CD4-positive, alpha-beta T cell (primary cell): ENCODE results near the gene MYO1A. TPM values are rescaled to one million over a fixed set of nuclear protein-coding genes. Genes with fewer than 3 reads are reported as not detected.
"Not testable (repeated sequence)": the region's sequence is repeated elsewhere in the genome, so short reads cannot be mapped to it uniquely, and the experiment has no call there.

ENCODE experiments used
- ATAC-seq: fragments of 200-7000 bp; cut with Tn5 transposase; one replicate; pipeline ENCODE4 v1.10.0; 2022; ENCODE audit warnings: mild to moderate bottlenecking; ENCODE audit not compliant: poor library complexity
- CTCF ChIA-PET: fragments of 350-600 bp; sonication (Branson Sonifier 250); formaldehyde crosslinking; loops from one replicate; lab custom pipeline; 2021; ENCODE audit warnings: antibody characterized with exemption, inconsistent platforms; lab: Charles Lee
- POLR2A ChIA-PET: fragments of 350-600 bp; sonication (Branson Sonifier 250); formaldehyde crosslinking; loops from one replicate; lab custom pipeline; 2021; ENCODE audit warnings: antibody characterized with exemption, inconsistent platforms; lab: Charles Lee
- DNase-seq, 14 experiments: peaks; one replicate each; pipeline ENCODE4 v3.0.0-alpha.2; 2013 to 2020; ENCODE audit warnings: mixed read lengths in 2 of 14
- H3K27ac ChIP-seq, 2 donors: one replicate each; pipeline versions ENCODE4 v1.5.1 to v1.7.0; 2013; ENCODE audit warnings: low read length in 2 of 2, low read depth in 1 of 2, mild to moderate bottlenecking in 1 of 2
- H3K27me3 ChIP-seq, 2 experiments: 1 replicate in 1 of 2; 2 replicates in 1 of 2; pipeline versions ENCODE4 v1.6.1 to v1.7.0; 2013; ENCODE audit warnings: low read length in 2 of 2, control low read depth in 1 of 2, mild to moderate bottlenecking in 1 of 2, moderate library complexity in 1 of 2; ENCODE audit not compliant: insufficient read depth in 2 of 2, control insufficient read depth in 1 of 2
- H3K36me3 ChIP-seq: one replicate; pipeline ENCODE4 v1.6.1; 2013; ENCODE audit warnings: low read length, control low read depth; ENCODE audit not compliant: insufficient read depth
- H3K4me1 ChIP-seq: one replicate; pipeline ENCODE4 v1.6.1; 2013; ENCODE audit warnings: low read length, control low read depth; ENCODE audit not compliant: insufficient read depth
- H3K4me3 ChIP-seq: one replicate; pipeline ENCODE4 v1.5.1; 2013; ENCODE audit warnings: mild to moderate bottlenecking, low read length, moderate library complexity
- H3K9me3 ChIP-seq, 2 experiments: 1 replicate in 1 of 2; 2 replicates in 1 of 2; pipeline versions ENCODE4 v1.6.1 to v1.7.0; 2013; ENCODE audit warnings: low read length in 2 of 2, mild to moderate bottlenecking in 2 of 2, control low read depth in 1 of 2, moderate library complexity in 1 of 2; ENCODE audit not compliant: control insufficient read depth in 1 of 2, insufficient read depth in 1 of 2
- H3K27ac Mint-ChIP-seq: one replicate; pipeline ENCODE4 v1.8.0; 2020; ENCODE audit warnings: mixed read lengths
- H3K27me3 Mint-ChIP-seq: one replicate; pipeline ENCODE4 v1.8.0; 2021; ENCODE audit warnings: mixed read lengths
- H3K36me3 Mint-ChIP-seq: one replicate; pipeline ENCODE4 v1.8.0; 2021; ENCODE audit warnings: low read depth, mixed read lengths
- H3K4me1 Mint-ChIP-seq: one replicate; pipeline ENCODE4 v1.8.0; 2021; ENCODE audit warnings: low read depth, mixed read lengths
- H3K4me3 Mint-ChIP-seq: one replicate; pipeline ENCODE4 v1.8.0; 2020; ENCODE audit warnings: mild to moderate bottlenecking, mixed read lengths
- H3K9me3 Mint-ChIP-seq: one replicate; pipeline ENCODE4 v1.8.0; 2020; ENCODE audit warnings: mixed read lengths
- CTCF ChIP-seq: fragments of 200-600 bp; IDR thresholded peaks from one replicate; pipeline ENCODE4 v1.8.0; 2022; ENCODE audit warnings: antibody characterized with exemption, mild to moderate bottlenecking
- intact Hi-C, 2 experiments: fragments of 100-400 bp; cut with DNase I in 1 of 2; cut with micrococcal nuclease in 1 of 2; formaldehyde crosslinking; loops; one replicate each; pipeline versions ENCODE4 v1.15.1 to v1.9.0; 2023 to 2025; cut with DNase I, micrococcal nuclease
- total RNA-seq, 174 experiments: library from RNA in 2 of 174; stranded (reverse) in 2 of 174; gene quantifications; one replicate each; pipeline ENCODE4 v1.2.3 and lab custom pipeline; 2021 to 2026

The MYO1A gene
- total RNA-seq, 2 experiments from 2014 or later, result 1.0 to 1.1 TPM

- Mint-ChIP-seq H3K4me3 (no peak overlapping the region), H3K36me3 (no peaks in the 10 kb centered on the region), H3K4me1 (peaks cover 46% of the 10 kb centered on the region), H3K27me3 (no peaks in the 10 kb centered on the region), H3K9me3 (no peaks in the 10 kb centered on the region), H3K27ac (peak overlapping the region; percentile 80)
- ATAC-seq, result no peak
- H3K4me3 ChIP-seq, result no peak overlapping the region
- CTCF ChIA-PET, result interaction anchor here (1.0 kb wide), 1 partner anchor 17 kb away, joined by 3 read pairs; no protein-coding TSS in a partner anchor
- H3K36me3 ChIP-seq, result no peaks in the 10 kb centered on the region
- intact Hi-C loops, result no loop called here
- H3K27ac ChIP-seq, result no peak overlapping the region
- DNase-seq, result no peak
- POLR2A ChIA-PET, result interaction anchor here (0.9 to 2.4 kb wide), 2 partner anchors 8 to 93 kb away, joined by 4 to 14 read pairs; partner anchors contain the start of gene STAT6
- H3K4me1 ChIP-seq, result peaks cover 14% of the 10 kb centered on the region
- H3K9me3 ChIP-seq, result no peaks in the 10 kb centered on the region
- no peak for TF ChIP-seq CTCF
- H3K27me3 ChIP-seq, result no peaks in the 10 kb centered on the region
Observed at GRCh38 chr12:57018906-57019305, 31.0 kb downstream of the MYO1A start.

- ChIA-PET CTCF (interaction anchor here (0.6 to 1.0 kb wide), 3 partner anchors 17 to 184 kb away, joined by 3 to 4 read pairs (median 3); no protein-coding TSS in a partner anchor), POLR2A (interaction anchor here (0.9 to 2.4 kb wide), 2 partner anchors 9 to 93 kb away, joined by 4 to 14 read pairs; partner anchors contain the start of gene STAT6)
- H3K27ac ChIP-seq, H3K4me3 Mint-ChIP-seq, H3K9me3 Mint-ChIP-seq, H3K27ac Mint-ChIP-seq, H3K4me3 ChIP-seq, H3K27me3 Mint-ChIP-seq, ATAC-seq, H3K36me3 ChIP-seq, H3K27me3 ChIP-seq, intact Hi-C loops, H3K36me3 Mint-ChIP-seq, DNase-seq, H3K9me3 ChIP-seq: not testable (repeated sequence)
- peaks cover 14% of the 10 kb centered on the region for H3K4me1 ChIP-seq
- H3K4me1 Mint-ChIP-seq, result peaks cover 43% of the 10 kb centered on the region
Observed at GRCh38 chr12:57018353-57018752, 31.6 kb downstream of the MYO1A start.

- POLR2A ChIA-PET, result no interaction called here
- ATAC-seq (no peak), DNase-seq (no peak)
- Mint-ChIP-seq H3K4me1 (peaks cover 49% of the 10 kb centered on the region), H3K27ac (no peak within 1 kb of the TSS), H3K9me3 (no peaks in the 10 kb centered on the region), H3K4me3 (no peak within 1 kb of the TSS), H3K36me3 (no peaks in the 10 kb centered on the region), H3K27me3 (no peaks in the 10 kb centered on the region)
- H3K9me3 ChIP-seq, result no peaks in the 10 kb centered on the region
- CTCF ChIA-PET, result interaction anchor here (2.3 kb wide), 1 partner anchor 11 kb away, joined by 7 read pairs; no protein-coding TSS in a partner anchor
- intact Hi-C loops, result no loop called here
- TF ChIP-seq CTCF, result no peak
- no peak within 1 kb of the TSS for H3K4me3 ChIP-seq
- no peaks in the 10 kb centered on the region for H3K27me3 ChIP-seq
- H3K27ac ChIP-seq, result no peak within 1 kb of the TSS
- peaks cover 28% of the 10 kb centered on the region for H3K4me1 ChIP-seq
- no peaks in the 10 kb centered on the region for H3K36me3 ChIP-seq
Observed at GRCh38 chr12:57016348-57016747, 33.6 kb downstream of the MYO1A start, which contains the start of gene TAC3. Gene TAC3 (minus strand): TSS chr12:57016529. CDS start chr12:57015797, 732 bp downstream.
